GM21529 (cell line): ENCODE data around the gene STK32A.
"Not testable (repeated sequence)": the region's sequence is repeated elsewhere in the genome, so short reads cannot be mapped to it uniquely, and the experiment has no call there.

ENCODE experiments used
- ATAC-seq: cut with Tn5 transposase; IDR thresholded peaks from one replicate; pipeline ENCODE4 v1.9.1; 2021; ENCODE audit not compliant: unreplicated experiment

STK32A gene

DNA sequence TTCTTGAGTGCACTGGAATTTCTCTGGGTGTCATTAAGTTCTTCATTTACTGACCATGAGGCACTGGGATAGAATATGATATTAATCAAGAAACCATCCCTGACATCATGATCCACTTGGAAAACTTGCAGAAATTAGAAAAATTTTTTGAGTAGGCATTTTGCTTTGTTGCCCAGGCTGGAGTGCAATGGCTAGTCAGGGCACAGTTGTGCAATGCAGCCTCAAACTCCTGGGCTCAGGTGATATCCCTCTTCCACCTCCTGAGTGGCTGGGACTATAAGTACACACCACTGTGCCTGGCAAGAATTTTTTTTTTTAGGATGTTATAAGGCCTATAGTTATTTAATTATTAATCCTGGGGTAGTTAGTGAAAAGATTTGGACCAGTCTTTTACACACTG, 106.5 kb downstream of the STK32A start:
- ATAC-seq: no peak

DNA sequence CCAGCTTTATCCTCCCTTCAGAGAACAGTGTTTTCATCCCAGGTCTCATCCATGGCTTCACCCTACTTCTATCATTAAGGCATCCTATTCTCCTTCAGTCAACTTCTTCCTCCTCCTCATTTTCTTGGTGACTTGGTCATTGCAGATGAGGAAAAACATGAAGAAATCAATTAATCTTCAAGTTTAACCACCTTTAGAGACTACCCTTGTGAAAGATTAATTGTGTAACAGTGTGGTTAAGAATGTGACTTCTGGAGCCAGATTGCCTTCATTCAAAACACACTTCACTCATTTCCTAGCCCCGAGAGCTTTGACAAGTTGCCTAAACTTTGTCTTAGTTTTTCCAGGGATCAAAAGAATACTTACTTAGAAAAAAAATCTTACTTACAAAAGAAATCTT, 110.0 kb downstream of the STK32A start:
- ATAC-seq: no peak

DNA sequence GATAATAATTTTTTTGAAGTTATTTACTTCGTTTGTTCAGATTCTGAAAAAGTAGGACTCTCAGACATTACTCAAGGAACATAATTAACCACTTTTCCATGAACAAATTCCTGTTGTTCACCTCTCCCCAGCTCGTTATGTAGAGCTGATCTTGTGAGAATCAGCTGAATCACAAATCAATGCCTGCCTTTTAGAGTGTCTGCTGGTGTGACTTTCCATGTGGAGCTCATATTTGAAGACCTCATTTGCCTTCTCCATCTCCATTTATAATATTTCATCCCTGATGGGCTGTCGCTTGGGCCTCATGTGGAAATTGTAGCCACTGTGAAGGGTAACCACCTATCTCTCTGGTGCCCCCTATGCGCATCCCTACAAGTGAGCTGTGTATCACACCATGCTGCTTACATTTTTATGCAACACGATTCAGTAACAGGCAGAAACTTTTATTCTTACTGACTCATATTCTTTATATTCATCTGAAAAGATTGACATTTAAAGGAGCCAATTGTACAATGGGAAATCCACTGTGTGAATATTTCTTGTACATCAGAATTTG, 111.3 kb downstream of the STK32A start:
- ATAC-seq: no peak

DNA sequence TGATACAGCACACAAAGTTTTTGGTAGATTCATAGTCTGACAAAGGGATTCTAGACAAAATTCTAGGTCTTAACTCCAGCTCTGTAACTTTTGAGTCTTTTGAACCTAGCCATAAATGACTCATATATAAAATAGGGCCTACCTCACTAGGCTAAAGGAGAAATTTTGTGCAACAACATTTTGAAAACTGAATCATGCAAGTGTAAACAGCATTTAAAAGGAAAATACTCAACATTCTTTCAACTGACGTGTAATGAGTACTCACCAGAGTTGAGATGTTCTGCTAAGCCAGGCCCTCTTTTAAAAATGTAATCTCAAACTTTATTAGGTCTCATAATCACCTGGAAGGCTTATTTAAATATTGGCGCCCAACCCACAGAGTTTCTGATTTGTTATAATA, 113.2 kb downstream of the STK32A start:
- ATAC-seq: no peak

DNA sequence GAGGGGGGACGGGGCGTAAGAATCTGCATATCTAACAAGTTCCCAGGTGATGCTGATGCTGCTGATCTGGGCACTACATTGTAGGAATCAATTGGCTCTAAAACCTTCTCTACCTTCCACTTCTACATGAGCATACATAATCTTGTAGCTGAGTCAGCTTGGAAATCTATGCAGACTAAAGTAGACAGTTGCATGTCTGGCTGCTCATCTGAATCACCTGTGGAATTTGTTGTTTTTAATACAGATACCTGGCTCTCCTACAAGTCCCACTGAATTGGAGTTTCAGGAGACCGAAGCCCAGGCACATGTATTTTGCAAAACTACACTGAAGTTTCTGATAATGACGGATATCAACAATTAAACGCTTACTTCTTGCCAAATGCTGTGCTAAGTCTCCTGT, 113.6 kb downstream of the STK32A start:
- ATAC-seq: no peak

DNA sequence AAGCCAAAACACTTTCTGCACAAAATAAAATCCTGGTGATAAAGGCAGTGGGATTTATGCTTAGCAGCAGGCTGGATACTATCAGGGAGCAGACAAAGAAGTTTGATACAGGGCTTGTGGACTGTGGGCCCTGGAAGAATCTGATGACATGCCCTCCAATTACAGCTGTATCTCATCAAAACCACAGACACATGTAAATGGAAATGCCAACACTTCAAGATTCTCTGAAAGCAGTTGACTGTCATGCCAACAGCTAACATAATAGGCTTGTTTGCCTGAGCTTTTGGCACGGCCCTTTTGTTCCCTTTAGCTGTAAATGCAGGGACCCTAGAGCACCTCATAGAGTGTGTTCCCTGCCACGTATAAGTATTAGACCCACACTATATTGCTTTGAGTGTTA, 114.4 kb downstream of the STK32A start:
- ATAC-seq: no peak

DNA sequence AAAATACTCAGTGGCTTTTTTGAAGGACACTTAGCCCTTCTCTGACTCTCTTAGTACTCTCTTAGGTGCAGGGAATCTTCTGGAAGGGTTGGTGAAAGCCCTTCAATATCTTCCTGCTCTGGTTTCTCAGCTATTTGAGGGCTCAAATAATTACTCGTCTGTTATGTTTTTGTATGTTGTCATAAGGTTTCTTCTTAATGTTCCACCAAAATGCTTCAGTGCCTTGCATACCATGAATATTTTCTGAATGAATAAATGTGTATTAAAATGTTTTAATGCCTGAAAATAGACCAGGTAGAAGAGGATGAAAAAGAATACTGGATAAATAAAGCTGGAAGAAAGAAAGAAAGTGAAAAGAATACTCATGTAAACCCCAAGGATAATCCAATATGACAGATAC, 124.3 kb downstream of the STK32A start:
- no peak for ATAC-seq

DNA sequence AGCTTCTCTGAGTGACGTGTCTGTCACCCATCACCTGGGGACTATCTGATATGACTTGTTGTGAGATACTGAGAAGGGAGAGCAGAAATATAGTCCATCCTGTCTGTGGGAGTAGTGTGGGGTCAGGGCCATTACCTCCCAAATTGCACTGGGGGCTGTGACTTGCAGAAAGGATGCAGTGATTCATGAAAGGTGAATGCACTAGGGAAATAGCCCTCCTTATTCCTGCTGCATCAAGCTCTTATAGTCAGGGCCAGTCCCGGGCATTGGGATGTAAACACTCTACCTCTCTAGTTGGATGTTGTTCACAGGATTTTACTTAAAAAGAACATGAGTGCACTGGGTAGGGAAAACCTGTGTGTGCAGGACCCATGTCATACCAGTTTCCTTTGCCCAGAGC, 124.8 kb downstream of the STK32A start:
- no peak for ATAC-seq

DNA sequence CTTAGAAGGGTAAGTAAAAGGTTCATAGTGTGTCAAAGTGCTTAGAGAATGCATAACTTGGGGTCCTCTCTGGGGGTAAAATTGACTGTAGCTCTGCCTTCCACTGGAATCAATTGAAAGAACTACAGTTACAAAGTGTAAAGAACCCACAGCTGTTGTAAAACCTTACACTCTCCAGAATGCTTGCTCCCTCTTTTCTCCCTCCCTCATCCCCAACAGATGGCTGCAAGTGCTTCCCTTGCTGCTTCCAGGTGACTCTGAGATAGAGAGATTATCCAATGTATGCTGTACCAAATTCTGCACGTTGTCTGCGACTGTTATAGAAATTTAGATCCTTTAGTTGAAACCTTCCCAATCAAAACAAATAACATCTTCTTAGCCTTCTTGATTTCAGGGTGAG, 126.0 kb downstream of the STK32A start:
- no peak for ATAC-seq

DNA sequence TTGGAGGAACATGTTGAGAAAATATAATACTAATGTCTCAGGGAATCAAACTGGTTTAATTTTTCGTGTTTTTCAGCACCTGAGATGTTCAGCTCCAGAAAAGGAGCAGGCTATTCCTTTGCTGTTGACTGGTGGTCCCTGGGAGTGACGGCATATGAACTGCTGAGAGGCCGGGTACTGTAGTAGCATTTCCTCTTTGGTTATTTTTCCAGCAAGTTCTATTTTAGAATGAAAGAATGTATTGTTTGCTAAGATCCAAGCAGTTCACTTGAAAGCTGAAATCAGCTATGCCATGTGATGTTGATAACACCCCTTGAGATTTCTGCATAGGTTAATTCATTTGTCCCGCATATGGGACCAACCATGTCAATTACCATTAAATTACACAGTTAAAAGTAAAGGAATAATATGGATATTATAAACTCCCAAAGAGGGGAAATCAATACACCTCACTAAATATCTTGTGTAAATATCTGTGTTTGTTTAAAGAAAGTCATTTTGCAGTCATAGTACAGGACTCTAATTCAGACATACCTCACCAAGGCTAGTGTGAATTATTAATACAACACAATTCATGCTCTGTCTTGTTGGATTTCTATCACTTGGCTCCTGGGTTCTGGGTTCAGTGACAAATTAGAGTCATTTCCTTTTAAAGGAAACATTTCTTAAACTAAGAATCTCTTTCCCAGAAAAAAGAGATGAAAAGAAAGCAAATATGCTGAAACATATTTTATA, 126.8 kb downstream of the STK32A start:
- no peak for ATAC-seq

DNA sequence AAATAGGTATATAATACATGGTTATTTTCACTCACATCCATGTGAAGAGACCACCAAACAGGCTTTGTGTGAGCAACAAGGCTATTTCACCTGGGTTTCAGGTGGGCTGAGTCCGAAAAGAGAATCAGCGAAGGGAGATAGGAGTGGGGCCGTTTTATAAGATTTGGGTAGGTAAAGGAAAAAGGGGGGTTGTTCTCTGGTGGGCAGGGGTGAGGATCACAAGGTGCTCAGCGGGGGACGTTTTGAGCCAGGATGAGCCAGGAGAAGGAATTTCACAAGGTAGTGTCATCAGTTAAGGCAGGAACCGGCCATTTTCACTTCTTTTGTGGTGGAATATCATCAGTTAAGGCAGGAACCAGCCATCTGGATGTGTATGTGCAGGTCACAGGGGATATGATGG, 132.6 kb downstream of the STK32A start:
- ATAC-seq: not testable (repeated sequence)

DNA sequence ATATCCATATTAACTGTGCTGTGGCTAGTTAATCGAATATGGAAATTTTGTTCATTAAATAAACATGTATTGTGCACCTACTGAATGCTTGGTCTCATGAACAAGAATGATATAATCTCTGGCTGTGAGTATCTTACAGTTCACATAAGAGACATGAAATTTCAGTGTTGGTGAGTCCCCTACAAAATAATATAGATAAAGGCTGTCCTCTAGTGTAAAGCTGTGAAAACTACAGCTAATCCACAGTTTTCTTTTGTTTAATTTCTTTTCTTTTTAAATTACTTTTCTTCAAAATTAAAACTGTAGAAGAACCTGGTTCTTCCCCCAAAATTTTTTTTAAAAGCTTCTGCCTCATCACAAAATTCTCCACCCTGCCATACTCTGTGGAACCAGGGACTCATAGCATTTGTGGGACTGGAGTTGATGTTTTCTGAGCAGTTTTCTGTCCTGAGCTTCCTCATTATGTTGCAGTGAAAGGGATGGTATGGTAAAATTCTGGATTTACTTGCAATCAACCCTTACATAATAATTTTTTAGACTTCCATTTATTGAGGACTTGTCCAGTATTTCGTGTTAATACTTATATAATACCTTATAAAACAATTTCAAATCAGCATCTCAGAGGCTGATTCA, 135.0 kb downstream of the STK32A start:
- no peak for ATAC-seq

DNA sequence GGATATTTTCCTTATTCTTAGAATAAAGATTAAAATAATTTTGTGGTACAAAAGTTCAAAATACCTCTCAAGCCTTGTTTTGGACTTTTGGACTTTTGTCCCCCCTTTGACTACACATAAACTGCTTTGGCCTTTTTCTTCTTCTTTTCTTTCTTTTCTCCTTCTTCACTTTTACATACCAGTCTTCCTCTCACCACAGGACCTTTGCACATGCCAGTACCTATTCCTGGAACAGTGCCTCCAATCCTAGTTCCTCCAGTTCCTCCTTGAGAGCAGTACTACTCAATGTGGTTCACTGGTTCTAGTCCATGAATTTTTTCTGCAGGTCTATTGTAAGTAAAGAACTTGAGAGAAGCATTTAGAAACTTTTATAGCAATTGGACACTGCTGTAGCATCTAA, 136.5 kb downstream of the STK32A start:
- no peak for ATAC-seq

DNA sequence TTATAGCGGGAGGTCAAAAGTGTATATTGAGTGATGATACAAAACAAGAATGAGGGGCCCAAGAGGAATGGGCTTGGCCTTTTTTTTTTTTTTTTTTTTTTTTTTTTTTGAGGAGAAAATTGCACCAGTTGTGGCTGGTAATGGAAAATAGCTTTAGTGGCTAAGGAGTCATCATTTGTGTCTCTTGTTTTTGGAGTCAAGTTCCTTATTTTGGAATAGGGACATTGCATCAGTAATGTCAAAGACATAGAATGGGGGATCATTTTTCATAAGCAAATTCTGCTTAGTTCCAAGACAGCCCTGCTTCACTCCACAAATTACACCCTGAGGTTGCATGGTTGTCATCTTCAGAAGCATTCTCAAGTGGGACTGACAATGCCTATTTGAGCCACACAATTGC, 137.4 kb downstream of the STK32A start:
- no peak for ATAC-seq

DNA sequence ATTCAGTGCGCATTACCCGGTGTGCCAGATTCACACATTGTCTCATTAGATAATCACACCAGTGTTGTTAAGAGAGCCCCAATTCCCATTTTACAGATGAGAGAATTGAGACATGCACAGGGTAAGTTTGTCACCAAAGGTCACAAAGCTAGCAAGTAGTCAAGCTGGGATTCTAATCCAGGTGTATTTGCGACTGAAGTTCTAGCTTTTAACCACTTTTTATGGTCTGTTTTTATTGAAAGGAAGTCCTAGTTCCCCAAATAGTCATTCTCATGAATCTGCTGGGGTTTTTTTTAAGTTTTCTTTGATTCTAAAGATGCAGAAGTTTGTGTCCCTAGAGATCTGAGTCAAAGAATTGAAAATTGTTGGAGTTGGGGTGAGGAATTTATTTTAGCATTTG, 138.5 kb downstream of the STK32A start:
- no peak for ATAC-seq

DNA sequence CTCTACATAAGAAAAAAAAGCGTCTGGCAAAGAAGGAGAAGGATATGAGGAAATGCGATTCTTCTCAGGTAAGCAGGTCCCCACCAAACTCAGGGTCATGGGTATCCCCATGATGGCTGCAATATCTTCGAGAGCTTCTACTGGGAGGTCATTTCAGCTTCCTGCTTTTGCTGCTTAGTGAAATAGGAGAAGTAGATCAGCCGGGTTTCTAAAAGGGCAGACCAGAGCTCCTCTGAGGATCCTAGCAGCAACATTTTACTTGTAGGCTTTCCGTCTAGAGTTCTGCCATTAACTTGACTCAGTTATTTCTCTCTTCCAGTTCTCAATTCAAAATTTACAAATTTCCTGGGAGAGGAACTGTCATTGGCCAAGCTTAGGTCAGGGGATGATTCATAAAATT, 140.3 kb downstream of the STK32A start:
- ATAC-seq: no peak

DNA sequence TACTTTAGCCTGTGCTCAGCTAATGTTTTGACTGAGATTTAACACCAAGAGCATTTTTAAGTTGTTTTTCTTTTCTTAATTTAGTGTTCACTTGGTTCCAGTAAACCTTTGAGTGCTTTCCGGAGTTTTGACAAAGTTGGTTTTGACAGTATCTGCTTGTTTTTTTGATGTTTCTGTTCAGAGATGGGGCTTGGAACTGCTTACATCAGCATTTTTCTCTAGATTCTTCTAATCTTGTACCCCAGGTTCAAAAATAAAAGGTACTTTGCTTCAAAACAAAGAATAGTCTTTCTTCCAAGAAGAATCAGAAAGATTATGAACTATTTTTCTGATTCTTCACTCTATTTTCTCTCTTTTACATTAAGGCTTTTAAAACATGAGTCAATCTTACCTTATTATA, 142.9 kb downstream of the STK32A start:
- no peak for ATAC-seq

DNA sequence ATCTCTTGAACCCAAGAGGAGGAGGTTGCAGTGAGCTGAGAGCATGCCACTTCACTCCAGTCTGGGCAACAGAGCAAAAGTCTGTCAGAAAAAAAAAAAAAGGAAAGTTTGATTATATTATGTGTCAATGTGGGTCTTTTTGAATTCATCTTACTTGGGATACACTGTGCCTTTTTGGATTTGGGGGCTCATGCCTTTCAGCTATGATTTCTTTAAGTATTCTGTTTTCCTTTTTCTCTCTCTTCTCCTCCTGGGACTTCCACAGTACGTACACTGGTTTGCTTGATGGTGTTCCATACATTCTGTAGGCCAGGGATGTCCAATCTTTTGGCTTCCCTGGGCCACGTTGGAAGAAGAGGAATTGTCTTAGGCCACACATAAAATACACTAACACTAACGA, 146.7 kb downstream of the STK32A start:
- ATAC-seq: no peak

DNA sequence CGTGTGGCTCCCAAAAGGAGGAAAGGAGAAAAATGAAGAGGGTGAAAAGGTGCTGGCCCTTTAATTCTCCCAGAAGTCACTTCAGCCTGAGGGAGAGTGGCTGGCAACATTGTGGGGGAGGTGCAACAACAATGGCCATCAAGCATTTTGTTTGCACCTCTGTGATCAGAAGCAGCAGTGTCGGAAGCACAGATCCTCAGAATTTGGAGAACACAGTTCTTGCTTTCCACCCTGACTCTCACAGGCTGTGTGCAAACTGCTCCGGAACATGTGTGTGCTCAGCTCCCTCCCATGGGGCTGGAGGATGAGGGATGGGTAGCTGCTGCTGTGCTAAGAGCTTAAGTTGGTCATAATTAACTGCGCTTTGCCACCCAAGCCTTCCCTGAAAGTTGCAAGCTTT, 147.9 kb downstream of the STK32A start:
- ATAC-seq: no peak

DNA sequence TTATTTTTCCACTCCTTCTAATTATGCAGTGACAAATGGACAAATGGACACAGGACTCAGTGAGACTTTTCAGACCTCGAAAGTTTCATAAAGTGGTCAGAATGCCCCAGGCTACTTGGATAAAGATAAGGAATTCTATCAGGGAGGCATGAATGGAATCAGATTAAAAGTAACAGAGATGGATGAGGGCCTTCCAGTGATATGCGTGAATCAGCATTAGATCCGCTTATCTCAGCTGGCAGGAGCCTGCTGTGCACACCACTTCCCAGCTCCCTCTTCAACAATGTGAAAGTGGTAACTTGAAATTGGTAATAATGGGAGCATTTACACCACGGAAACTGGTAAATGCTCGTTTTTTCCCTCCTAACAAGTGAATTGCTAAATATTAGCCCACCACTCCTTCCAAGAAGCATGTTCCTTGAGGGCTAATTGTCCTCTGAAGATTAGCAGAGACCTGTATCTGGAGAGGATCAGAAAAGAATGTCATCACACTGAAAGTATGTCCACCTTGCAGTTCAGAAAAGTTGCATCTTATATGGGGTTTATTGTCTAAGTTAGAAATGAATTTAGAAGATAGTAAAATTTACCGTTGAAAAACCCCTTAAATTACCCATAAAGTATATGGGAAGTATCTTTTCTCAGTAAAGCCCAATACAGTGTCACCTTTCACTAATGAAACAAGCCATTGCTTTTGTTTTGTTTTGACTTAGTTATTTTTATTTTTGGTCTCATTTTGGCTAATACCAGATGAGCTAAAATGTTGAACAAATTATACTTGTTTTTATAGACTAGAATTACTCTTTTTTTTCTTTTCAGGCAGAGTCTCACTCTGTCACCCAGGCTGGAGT, 149.7 kb downstream of the STK32A start:
- ATAC-seq: no peak

DNA sequence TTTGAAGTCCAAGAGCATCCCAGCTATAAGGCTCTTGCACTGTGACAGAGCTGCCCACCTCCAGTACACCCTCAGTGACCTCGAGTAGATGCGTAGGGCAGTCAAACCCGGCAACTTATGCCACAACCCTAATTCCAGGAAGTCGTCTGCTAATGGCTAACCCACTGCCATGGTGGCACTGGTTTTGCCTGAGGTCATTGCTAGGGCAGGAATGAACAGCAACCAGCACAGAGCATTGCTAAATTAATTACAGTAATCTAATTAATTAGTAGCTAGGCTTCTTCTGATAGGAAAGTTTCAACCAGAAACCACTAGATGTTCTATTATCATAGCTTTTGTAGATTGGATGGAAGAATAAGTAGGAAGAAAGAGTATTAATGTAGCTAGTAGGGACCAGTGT, 152.3 kb downstream of the STK32A start:
- no peak for ATAC-seq
